ENCODE results near the gene FBXW12. TPM values are rescaled to one million over a fixed set of nuclear protein-coding genes. Genes with fewer than 3 reads are reported as not detected.

The FBXW12 gene
- total and polyA plus RNA-seq, 2 of the 8 experiments (the other 6 are each of a cell fraction or from before 2014, with no cell fraction given) = 0.35 to 0.85 TPM

DNA sequence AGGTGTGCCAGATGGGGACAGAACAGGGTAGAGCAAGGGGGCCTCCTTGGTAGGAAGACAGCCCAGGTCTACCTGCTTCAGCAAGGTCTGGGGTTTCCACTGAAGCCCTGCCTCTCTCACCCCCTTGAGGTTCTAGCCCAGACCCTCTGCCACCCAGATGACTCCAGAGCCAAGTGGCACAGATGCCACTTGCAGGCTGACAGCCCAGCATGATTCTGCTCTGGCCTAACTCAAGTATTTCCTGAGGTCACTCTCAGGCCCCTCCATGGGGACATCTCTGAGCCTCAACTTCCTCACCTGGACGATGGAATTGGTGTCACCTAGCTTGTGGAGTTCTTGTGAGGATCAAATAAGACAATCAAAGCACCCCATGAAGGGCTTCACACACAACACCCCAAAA is 34.0 kb downstream of the FBXW12 start (continued):
- TF ChIP-seq, protein P1, sequence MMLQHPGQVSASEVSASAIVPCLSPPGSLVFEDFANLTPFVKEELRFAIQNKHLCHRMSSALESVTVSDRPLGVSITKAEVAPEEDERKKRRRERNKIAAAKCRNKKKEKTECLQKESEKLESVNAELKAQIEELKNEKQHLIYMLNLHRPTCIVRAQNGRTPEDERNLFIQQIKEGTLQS (IDR thresholded peaks at IDR 0.05; ENCODE audit: insufficient read depth, low read depth, low read length) = no peak
- no peak for TF ChIP-seq SP4 (IDR thresholded peaks at IDR 0.05; ENCODE audit: low read length)
- TF ChIP-seq CBX5 (IDR thresholded peaks at IDR 0.05; ENCODE audit: low read depth, low read length) = no peak
- TF ChIP-seq JUN (IDR thresholded peaks at IDR 0.05; ENCODE audit: low read depth, low read length) = no peak
- TF ChIP-seq NRF1 (IDR thresholded peaks at IDR 0.05; ENCODE audit: low read depth, low read length) = no peak
- no peak for TF ChIP-seq RFX5 (IDR thresholded peaks at IDR 0.05; ENCODE audit: borderline replicate concordance, low read depth, low read length)
- TF ChIP-seq KDM1A (IDR thresholded peaks at IDR 0.05; ENCODE audit: borderline replicate concordance, low read length) = no peak

Data from H1 (cell line).